Fibroblast of gingiva (primary cell): ENCODE results near the gene PRKCA.
"Not testable (repeated sequence)": the region's sequence is repeated elsewhere in the genome, so short reads cannot be mapped to it uniquely, and the experiment has no call there.

Experiments
- DNase-seq: peaks from one replicate; pipeline ENCODE4 v3.0.0-alpha.2; 2011; ENCODE audit warnings: low read depth

PRKCA gene

DNA sequence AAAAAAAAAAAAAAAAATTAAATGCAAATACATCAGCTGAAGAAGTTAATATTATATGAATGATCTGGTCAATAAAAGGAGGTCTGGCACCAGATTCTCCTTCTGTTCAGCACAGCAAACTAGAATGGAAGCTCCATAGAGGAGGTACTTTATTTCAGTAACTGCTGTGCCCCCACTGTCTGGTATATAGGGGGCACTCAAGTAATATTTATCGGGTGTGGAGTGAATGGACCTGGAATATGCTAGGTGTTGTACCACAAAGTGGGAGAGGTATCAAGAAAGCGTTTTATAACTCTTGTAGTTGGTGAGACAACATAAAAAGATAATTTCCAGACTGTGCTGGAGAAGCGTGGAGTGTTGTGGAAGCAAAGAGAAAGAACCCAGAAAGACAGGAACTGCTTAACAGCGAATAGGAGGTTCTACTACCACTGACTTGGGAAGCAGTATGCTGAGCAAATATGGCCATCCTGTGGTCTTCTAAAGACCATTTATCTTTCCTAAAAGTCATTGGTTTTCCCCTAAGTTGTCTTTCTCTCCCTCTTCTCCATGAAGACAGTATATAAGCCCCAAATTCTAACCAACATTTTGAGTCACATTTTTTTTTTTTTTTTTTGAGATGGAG is 12.2 kb upstream of the PRKCA start:
- no peak for DNase-seq

DNA sequence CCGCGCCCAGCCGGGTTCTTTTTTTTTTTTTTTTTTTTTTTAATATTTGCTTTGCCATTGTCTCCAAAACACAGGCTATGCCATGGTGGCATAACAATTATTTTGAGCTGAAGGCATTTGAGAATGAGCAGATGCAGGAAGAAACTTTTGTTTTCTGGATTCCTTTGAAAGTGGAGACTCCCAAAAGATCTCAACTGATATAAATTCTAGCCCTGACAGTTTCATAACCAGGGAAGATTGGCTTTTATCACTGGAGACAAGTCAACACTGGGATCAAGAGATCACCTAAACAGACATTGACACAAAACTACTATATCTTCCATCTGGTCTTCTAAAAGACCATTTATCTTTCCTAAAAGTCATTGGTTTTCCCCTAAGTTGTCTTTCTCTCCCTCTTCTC is 10.1 kb upstream of the PRKCA start:
- DNase-seq: no peak

DNA sequence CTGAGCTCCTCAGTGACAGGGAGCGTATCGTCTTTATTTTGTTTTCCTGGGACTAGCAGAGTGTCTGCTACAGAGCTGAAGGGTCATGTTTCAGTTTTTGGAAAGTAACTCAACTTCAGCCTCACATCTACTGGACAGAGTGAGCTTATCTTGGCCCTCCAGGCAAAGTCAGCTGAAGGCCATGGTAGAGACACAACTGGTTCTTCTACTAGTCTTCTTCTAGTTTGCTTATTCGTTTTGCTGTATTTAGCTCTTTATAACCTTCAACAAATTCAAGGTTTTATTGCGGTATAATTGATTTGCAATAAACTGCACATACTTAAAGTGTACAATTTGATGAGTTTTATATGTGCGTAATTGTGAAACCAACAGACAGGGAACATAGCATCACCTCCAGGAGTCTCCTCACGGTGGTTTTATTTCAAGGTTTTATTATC is 6.1 kb upstream of the PRKCA start:
- DNase-seq: no peak

DNA sequence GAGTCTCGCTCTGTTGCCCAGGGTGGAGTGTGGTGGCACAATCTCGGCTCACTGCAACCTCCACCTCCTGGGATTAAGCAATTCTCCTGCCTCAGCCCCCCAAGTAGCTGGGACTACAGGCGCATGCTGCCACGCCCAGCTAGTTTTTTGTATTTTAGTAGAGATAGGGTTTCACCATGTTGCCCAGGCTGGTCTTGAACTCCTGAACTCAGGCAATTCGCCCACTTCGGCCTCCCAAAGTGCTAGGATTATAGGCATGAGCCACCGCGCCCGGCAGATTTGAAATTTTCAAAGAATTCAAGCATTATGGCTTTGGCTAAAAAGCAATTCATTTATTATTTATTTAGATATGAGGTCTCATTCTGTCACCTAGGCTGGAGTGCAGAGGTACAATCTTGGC is 5.0 kb upstream of the PRKCA start:
- not testable (repeated sequence) for DNase-seq

DNA sequence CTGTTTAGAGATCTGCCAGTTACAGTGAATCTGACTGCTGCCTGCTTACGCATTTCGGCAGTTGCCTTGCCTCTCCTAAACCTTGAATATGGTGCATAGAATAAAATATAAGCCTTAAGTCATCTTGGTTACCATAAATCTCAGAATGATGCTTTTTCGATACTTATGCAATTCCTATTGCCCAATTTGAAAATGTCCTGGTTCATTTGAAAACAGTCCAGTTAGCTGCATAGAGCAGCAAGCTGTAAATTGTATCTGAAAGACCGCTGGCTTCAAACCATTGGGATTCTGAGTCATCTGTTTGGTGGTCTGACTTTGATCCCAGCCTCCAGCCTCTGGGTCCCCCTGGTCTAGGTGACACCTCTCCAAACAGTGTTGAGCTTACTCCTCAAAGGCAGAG is 2.7 kb upstream of the PRKCA start:
- DNase-seq: peak; percentile 44

DNA sequence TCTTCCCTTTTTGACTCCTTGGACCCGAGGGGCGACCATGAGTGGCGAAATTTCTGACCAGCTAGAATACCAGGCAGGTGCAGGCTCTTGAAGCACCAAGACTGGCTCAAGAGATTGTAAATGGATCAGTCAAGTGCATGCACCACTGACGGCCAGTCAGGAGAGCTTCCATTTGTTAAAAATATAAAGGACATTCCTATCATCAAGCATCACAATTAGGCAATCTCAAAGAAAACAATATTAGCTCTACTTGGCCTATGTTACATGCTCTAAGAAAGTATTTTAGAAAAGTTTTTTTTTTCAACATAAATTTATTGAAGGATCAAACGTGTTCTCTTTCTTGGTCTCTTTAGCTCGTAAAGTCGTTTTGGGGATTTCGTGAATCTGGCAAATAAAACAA is 1.5 kb upstream of the PRKCA start:
- DNase-seq: peak; percentile 45

DNA sequence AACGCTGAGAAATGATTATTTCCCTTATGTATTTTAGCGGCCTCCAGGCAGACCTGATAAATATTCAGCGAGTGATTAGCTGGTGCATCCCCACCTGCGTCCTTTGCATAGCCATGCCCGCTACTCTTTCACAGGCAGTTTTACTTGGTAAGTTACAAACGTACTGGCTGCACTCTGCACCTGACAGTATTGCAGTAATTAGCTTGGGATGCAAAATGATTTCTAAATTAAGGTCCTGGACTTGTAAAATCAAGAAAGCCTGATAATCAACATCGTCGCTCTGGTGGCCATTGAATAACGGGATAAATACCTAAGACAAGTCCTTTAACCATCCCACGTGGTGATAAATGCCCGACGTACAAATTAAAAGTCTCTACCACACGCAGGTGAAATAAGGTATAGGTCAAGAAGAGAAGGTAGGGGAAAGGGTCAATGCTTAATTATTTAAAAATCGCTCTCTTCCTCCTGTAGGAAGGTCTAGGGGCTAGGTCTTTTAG is 998 bp upstream of the PRKCA start:
- DNase-seq: no peak

DNA sequence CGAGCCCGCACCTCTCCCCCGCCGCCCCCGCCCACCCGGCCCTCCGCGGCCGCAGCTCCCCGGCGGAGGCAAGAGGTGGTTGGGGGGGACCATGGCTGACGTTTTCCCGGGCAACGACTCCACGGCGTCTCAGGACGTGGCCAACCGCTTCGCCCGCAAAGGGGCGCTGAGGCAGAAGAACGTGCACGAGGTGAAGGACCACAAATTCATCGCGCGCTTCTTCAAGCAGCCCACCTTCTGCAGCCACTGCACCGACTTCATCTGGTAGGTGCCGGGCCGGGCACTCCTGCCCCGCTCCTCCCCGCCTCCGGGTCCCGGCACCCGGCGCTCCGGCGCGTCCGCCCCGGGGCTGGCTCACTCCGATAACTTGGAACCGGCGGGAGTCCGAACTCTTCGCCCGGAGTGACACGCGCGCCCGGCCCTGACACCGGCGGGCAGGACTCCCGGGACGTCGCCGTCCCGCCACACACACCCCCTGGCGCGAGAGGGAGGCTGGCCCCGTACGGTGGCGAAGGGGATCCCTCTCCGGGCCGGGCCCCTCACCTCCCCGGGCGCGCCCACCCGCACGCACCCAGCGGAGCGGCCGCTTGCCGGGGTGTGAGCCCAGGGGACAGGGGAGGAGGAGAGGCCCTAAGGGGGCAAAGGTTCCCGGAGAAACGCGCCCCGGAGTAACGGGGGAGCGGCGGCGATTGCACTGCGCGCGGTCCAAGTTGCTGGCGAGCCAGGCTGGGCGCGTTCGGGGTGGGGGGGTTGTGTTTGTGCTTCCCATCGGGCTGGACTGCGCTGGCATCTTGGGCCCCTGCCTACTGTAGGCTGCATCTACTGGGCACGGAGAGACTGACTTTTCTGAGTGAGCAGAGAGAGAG is 581 bp downstream of the PRKCA start:
- peak; percentile 75 for DNase-seq

DNA sequence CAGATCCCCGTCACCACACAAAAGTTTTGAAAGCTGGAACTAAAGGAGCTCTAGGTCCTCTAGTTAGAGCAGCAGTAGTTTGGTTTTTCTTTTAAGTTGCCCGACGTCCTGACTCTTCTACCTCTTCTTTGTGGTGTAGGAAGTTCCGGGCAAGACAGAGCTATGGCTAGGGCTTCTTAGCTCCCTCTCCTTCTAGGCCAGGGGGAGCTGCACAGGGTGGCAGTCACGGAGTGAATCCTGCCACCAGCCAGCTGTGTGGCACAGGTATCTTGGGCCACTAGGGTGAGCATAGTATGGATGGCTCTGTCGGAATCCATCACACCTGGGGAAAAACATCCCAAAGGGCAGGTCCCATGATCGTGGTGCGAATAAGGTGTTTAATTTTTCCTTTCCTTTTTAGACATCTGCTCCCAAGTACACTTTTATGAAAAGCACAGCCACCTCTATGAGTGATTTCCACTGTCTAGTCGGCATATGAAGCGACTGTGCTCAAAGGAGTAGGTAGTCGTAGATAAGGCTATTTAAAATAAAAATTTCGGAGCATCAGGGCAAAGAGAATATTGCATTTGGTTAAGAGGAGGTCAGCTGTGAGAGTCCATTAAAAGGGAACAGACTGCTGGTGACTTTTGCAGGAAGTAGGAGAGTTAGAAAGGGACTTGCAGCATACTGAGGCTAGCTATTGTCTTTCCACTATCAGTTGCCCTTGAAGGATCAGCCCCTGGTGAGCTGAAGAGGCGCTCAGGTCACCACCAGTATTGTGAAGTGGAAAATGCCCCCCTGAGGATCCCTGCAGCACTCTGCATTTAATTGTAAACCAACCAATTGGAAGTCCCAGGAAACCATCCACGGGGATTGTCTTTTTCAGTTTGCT is 2.1 kb downstream of the PRKCA start:
- DNase-seq: peak; percentile 32

DNA sequence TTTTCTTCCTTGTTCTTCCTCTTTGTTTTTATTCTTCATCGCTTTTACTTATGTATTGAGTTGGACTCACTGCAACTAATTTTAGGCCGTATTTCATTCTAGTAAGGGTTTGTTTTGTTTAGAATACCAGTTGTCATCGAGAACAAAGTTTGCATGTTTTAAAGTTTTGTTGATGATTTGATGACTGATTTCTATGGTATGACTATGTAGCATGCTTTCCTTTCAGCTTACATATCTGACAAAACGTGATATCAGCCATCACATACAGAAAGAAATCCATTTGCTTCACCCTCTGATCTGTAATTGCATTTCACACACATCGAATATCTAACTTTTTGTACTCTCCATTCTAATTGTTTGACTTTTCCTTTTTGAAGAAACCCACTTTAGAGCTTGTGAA is 4.0 kb downstream of the PRKCA start:
- DNase-seq: peak; percentile 72

DNA sequence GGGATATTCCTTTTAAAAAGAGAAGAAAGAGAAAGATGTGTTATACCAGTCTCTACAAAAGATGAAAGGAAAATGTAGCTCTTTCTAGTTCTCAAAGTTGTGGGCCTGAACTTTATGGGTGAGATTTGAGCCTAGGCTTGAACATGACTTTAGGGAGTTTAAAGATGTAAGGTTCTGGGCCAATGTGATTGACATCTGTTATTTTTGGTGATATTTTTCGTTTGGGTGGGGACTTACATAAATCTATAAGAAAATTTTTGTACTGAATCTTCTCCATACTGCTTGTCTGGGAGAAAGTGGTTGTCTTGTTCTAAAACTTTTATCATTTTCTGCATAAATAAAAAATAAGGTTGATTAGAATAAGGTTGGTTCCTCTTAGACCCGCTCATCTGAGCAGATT is 4.8 kb downstream of the PRKCA start:
- DNase-seq: no peak

DNA sequence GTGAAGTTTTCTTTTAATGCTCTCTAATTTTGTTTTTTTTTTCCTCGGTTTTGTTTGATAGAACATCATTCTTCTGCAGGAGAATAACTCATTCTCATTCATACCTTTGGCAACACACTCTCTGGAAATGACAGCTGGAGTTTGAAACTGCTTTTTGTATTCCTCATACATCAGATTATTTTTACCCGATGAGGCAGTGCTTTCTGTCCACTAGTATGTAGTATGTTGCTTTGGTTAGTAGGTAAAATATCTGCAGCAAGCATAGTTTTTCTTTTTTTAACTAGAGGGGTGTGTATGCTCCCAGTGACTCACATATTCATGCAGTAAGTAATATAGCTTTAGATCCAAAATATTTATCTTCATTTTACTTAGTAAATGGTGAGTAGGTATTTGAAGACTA is 6.4 kb downstream of the PRKCA start:
- DNase-seq: no peak

DNA sequence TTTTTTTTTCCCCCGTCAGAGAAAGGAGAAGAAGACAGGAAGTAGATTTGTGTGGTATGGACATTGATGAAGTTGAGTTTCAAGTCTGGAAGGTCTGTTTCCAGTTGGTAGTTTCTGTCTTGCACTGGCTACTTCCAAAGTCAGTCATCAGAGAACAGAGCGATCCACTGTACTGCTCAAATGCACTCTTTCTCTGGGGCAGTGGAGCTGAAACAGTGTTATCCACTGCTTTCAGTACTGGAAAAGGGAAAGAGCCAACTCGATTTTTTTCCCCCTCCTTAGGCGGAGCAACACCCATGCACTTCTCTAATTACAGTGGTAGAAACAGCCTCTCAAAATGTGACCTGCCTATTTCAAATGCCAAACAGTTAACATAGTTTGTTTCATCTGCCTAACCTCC is 7.4 kb downstream of the PRKCA start:
- DNase-seq: no peak

DNA sequence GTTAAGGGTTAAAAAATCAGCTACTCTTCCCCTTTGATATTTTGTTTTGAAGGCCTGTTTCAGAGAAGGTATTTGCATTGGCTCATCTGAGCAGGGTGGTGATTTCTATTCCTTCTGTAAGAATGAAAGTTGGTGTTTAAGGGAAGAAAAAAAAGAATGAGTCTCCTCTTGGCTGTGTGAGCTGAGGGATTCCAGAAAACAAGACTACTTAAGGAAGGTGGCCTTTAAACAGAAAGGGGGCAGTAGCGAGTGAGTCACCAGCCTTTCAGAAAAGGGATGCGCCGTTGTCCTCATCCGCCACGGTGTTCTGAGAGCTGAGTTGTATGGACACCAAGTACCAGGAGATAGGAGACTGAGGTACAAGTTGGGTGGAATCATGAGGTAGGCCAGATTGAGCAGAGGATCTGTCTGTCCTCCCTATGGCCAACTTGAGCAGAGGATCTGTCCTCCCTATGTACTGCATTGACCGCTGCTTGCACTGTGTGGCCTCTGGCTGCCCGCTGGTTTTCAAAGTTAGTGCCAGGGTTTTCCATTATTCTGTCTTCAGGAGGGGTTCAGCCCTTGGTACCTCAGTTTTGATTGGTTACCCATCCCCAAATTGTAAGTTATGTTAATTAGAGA is 8.2 kb downstream of the PRKCA start:
- no peak for DNase-seq

DNA sequence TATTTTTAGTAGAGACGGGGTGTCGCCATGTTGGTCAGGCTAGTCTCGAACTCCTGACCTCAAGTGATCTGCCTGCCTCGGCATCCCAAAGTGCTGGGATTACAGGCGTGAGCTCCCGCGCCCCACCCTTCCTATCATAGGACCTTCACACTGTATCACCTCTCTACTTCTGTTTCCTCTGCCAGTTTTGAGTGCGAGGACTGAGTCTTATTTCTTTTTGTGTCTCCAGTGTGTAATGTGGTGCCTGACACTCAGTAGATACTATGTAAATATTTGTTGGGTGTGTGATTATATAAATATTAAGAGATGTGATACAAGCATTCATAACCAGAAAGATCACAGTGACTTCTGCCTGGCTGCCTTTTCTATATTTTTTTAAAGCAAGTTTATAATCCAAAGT is 10.5 kb downstream of the PRKCA start:
- no peak for DNase-seq

DNA sequence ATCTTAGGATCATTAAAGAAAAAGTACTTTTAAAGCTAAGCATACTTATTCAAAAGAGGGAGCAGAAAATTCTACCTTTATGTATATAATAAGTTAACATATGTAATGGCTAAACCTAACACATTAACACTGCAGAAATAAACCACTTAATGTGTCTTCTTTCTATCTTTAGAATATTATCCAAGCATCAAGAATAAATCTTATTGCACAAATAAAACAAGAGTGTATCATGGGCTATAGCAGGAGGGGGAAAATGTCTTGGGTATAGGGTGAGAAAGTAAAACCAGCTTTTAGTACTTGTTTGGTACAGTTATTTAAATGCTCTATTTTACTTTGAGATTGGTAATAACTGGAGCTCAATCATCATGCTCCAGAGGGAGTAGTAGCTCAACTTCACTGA is 10.9 kb downstream of the PRKCA start:
- no peak for DNase-seq

DNA sequence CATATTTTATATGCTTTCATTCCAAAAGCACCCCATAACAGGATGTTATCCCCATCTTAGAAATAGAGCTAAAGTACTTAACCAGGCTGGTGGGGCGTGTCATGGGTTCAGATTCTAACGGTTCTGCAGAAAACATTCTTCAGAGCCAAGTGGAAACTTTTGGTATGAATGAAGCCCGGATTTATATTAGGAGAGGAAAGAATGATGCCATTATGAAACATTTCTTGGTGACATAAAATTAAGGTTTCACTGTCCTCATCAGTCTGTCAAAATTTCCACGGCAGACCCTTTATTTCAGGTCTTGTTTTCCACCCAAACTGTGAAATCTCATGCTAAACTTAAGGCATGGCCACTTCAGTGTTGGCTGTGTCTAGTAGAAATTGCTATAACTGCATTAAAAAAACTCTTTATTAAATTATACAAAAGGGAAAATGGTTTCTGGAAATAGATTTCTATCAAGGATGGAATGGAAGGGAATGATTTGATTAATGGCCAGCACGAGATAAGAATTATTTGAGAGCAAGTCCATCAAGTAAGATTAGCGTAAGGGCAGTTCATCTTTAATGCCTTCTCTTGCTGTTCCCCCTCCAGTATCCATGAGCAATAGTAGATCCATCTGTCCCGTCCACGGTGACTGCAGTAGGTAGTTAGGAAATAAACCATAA is 11.7 kb downstream of the PRKCA start:
- no peak for DNase-seq

DNA sequence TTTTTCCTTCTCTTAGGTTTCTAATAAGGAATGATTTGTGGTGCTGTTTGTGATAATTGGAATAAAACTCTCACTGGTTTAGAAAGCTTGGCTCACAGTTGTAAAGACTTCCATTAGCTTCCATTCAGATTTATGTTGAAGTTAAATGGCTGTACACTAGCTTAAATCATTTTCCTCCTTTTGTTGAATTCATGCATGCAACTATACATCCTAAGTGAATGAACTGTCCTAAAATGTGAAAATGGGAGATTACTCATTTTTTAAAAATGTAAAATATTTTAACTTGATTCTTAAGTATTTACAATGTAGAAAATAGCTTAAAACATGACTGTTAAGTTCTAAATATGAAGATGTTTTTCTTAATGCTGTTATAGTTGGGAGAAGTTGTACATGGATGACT is 15.2 kb downstream of the PRKCA start:
- DNase-seq: no peak

DNA sequence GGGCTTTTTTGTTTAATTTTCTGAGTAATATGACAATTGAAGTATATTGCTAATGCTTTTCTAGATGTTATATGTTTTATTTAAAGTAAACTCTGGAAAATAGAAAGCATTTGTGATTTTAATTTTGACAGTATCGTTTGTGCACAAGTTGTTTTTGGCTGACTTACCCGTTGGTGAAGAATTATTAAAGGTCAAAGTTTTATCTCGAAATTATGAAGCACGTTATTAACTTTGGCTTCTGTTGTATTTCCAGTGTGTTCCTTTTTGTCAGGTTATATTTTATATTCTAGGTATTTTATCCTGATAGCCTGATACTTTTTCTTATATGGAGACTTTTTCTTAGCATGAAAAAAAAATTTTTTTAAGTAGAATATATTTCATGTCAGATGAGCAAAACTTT is 16.8 kb downstream of the PRKCA start:
- no peak for DNase-seq

DNA sequence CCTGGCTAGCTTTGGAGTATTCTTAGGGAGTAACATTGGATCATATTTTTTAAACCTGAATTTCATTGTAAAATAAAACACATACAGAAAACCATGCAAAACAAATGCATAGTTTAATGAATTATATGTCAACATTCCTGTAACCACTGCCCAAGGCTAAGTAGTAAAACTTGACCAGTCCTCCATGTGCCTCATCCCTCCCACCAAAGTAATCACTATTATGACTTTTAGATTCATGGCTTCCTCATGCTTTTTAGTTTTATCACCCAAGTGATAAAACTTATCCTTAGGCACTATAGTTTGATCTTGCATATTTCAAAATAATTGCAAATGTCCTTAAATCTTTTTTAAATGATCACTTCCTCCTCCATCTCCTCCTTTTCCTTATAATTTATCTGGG is 20.4 kb downstream of the PRKCA start:
- no peak for DNase-seq

DNA sequence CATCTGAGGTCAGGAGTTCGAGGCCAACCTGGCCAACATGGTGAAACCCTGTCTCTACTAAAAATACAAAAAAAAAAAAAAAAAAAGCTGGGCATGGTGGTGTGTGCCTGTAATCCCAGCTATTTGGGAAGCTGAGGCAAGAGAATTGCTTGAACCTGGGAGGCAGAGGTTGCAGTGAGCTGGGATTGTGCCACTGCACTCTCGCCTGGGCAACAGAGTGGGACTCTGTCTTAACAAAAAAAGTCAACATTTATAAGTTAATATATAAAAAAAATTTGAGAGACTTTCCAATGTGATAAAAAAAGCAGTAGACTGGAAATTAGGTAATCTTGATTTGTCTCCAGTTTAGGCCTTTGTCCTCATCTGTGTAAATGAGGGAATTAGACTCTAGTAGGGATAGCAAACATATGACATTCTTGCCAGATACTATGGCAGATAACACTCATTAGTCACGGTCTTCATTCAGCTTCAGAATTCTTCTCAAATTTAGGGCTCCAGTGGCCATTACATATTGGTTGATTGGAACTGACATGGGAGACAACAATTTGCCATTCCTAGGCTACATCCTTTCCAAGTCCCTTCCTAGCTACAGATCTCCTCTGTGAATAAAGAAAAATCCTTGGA is 22.1 kb downstream of the PRKCA start:
- DNase-seq: not testable (repeated sequence)
